GM12878 (cell line): ENCODE data around the gene NDOR1. TPM values are rescaled to one million over a fixed set of nuclear protein-coding genes. Genes with fewer than 3 reads are reported as not detected.
A peak's percentile ranks its signal among the peaks of the same experiment; 100 is the strongest.

Experiments
- ATAC-seq: fragments of 200-7000 bp; cut with Tn5 transposase; 3 replicates; pipeline ENCODE4 v1.9.1; 2020; ENCODE audit warnings: mild to moderate bottlenecking, moderate library complexity
- BruUV-seq: library from RNA; stranded (reverse); fragments of 400-500 nt; replicated peaks from 2 replicates; lab custom pipeline; 2021; lab: Mats Ljungman, UMichigan
- CTCF ChIA-PET: fragments of 300-600 bp; sonication (Branson Sonifier 250); formaldehyde crosslinking; extraction: SDS; loops from one replicate; lab custom pipeline; 2021; ENCODE audit warnings: inconsistent platforms; lab: Yijun Ruan, JAX
- POLR2A ChIA-PET: fragments of 350-600 bp; formaldehyde crosslinking; extraction: SDS; loops from one replicate; lab custom pipeline; 2021; ENCODE audit warnings: inconsistent platforms; lab: Charles Lee
- RAD21 ChIA-PET: fragments of 300-600 bp; sonication (Branson Sonifier 250); formaldehyde crosslinking; loops from one replicate; lab custom pipeline; 2023; ENCODE audit warnings: antibody characterized with exemption; ENCODE audit not compliant: unreplicated experiment; lab: Charles Lee
- SMC1A ChIA-PET: fragments of 300-600 bp; sonication (Branson Sonifier 250); formaldehyde crosslinking; loops from one replicate; lab custom pipeline; 2023; ENCODE audit not compliant: unreplicated experiment, uncharacterized antibody; lab: Charles Lee
- DNase-seq: peaks from one replicate; pipeline ENCODE4 v3.0.0-alpha.2; 2011; ENCODE audit warnings: low read depth, low spot score
- FAIRE-seq: peaks from 3 replicates; lab custom pipeline; 2011; peaks lifted over from hg19 to GRCh38; lab: Jason Lieb, UNC
- H2AFZ ChIP-seq: 2 replicates; pipeline ENCODE4 v1.6.0; 2011; ENCODE audit warnings: low read depth, low read length, control low read depth; ENCODE audit not compliant: control insufficient read depth
- H3K27ac ChIP-seq: 2 replicates; pipeline ENCODE4 v1.5.1; 2011; ENCODE audit warnings: control low read depth; ENCODE audit not compliant: control insufficient read depth, insufficient read depth
- H3K27me3 ChIP-seq, 2 experiments: replicated peaks in 1 of 2; 2 replicates each; pipeline versions ENCODE4 v1.6.0 to v1.6.1; 2011; ENCODE audit warnings: low read length in 1 of 2; ENCODE audit not compliant: control insufficient read depth in 2 of 2, insufficient read depth in 2 of 2
- H3K36me3 ChIP-seq, 2 experiments: 2 replicates each; pipeline ENCODE4 v1.5.1; 2011; ENCODE audit warnings: low read length in 1 of 2; ENCODE audit not compliant: control insufficient read depth in 2 of 2, insufficient read depth in 2 of 2
- H3K4me1 ChIP-seq: 2 replicates; pipeline ENCODE4 v1.6.1; 2011; ENCODE audit warnings: mild to moderate bottlenecking, low read length, moderate library complexity, mixed read lengths; ENCODE audit not compliant: control insufficient read depth, insufficient read depth
- H3K4me2 ChIP-seq: 2 replicates; pipeline ENCODE4 v1.6.0; 2011; ENCODE audit warnings: control low read depth; ENCODE audit not compliant: control insufficient read depth, insufficient read depth
- H3K4me3 ChIP-seq: fragments of 200-600 bp; sonication (generic); 2 replicates; pipeline ENCODE4 v1.5.1; 2016
- H3K79me2 ChIP-seq: 2 replicates; pipeline ENCODE4 v1.6.0; 2011; ENCODE audit warnings: low read length; ENCODE audit not compliant: control insufficient read depth, insufficient read depth
- H3K9ac ChIP-seq: 2 replicates; pipeline ENCODE4 v1.8.0; 2011; ENCODE audit warnings: low read length, control low read depth, mixed read lengths; ENCODE audit not compliant: control insufficient read depth, insufficient read depth
- H3K9me3 ChIP-seq: replicated peaks from 3 replicates; pipeline ENCODE4 v1.5.1; 2011; ENCODE audit warnings: mild to moderate bottlenecking, low read length; ENCODE audit not compliant: control insufficient read depth, insufficient read depth
- H4K20me1 ChIP-seq: 2 replicates; pipeline ENCODE4 v1.6.0; 2011; ENCODE audit not compliant: control insufficient read depth, insufficient read depth
- HDGF ChIP-seq: fragments of 450-650 bp; IDR thresholded peaks from 2 replicates; pipeline ENCODE4 v1.6.1; 2016; ENCODE audit warnings: antibody characterized with exemption
- NR2F1 ChIP-seq: fragments of 450-650 bp; conservative IDR thresholded peaks from 2 replicates; pipeline ENCODE4 v1.6.1; 2017; ENCODE audit warnings: mild to moderate bottlenecking
- PAX8 ChIP-seq: fragments of 450-650 bp; IDR thresholded peaks from 2 replicates; pipeline ENCODE4 v1.6.1; 2017; ENCODE audit warnings: mild to moderate bottlenecking, moderate library complexity
- PML ChIP-seq: IDR thresholded peaks from 2 replicates; pipeline ENCODE4 v1.6.1; 2012; ENCODE audit warnings: low read length, inconsistent platforms
- PRDM15 ChIP-seq: fragments of 450-650 bp; formaldehyde crosslinking; IDR thresholded peaks from 2 replicates; pipeline ENCODE4 v1.4.0; 2020; ENCODE audit warnings: mild to moderate bottlenecking, moderate library complexity
- RAD51 ChIP-seq: fragments of 450-650 bp; IDR thresholded peaks from 2 replicates; pipeline ENCODE4 v1.6.1; 2016; ENCODE audit warnings: moderate library complexity, mild to moderate bottlenecking, inconsistent platforms
- SIN3A ChIP-seq: IDR thresholded peaks from 2 replicates; pipeline ENCODE4 v1.6.1; 2012; ENCODE audit warnings: low read depth, low read length, improper control_type of control experiment
- TCF12 ChIP-seq: IDR thresholded peaks from 2 replicates; pipeline ENCODE4 v1.6.1; 2011; ENCODE audit warnings: low read depth, mild to moderate bottlenecking, low read length
- USF2 ChIP-seq: IDR thresholded peaks from 2 replicates; pipeline ENCODE4 v1.6.1; 2011; ENCODE audit warnings: low read depth, low read length, improper control_type of control experiment, borderline replicate concordance
- WGBS: methylation state at CpG from one replicate; pipeline ENCODE4 v1.1.6; 2016; ENCODE audit warnings: low lambda C conversion rate; ENCODE audit not compliant: insufficient replicate concordance, insufficient coverage; ENCODE audit errors: missing lambda C conversion rate; 5-methylcytosine and 5-hydroxymethylcytosine counted together
- in situ Hi-C: fragments of 300-500 bp; cut with MboI; formaldehyde crosslinking; loops from 9 replicates; pipeline ENCODE4 v1.14.3; 2018; ENCODE audit warnings: mixed read lengths
- intact Hi-C: fragments of 100-400 bp; cut with micrococcal nuclease; formaldehyde crosslinking; loops from one replicate; pipeline ENCODE4 v1.14.2; 2022; ENCODE audit not compliant: unreplicated experiment
- polyA plus RNA-seq, 11 experiments: library from polyadenylated mRNA; depleted of rRNA in 4 of 11; unstranded in 6 of 11; stranded (reverse) in 5 of 11; fragments of >200 nt; fragmentation: Nextera tagmentation in 4 of 11; fragmentation: Illumina TruSeq in 1 of 11; extraction: Ambion mirVana in 4 of 11; extraction: Trizol in 1 of 11; gene quantifications; 1 replicate in 1 of 11; 2 replicates in 10 of 11; pipeline versions ENCODE4 v1.2.1 to v1.2.3, GENCODE V29; 2011 to 2016; ENCODE audit warnings: inconsistent platforms in 2 of 11, missing spikeins in 2 of 11, low read depth in 1 of 11
- total RNA-seq, 4 experiments: library from RNA; depleted of rRNA in 3 of 4; stranded (reverse); fragments of >200 nt in 3 of 4; fragmentation: Illumina TruSeq in 1 of 4; extraction: Trizol in 1 of 4; gene quantifications; 2 replicates each; pipeline versions ENCODE4 v1.2.1 to v1.2.3, GENCODE V29; 2013 to 2021
- TF ChIP-seq, protein P1 (sequence below): fragments of 450-650 bp; IDR thresholded peaks from 2 replicates; pipeline ENCODE4 v1.6.1; 2016; ENCODE audit warnings: mild to moderate bottlenecking, moderate library complexity, borderline replicate concordance

NDOR1 gene
- total and polyA plus RNA-seq, 10 of the 15 experiments (the other 5 are each of a cell fraction or from before 2014, with no cell fraction given): 0.04 to 32.9 (median 11.1) TPM

DNA sequence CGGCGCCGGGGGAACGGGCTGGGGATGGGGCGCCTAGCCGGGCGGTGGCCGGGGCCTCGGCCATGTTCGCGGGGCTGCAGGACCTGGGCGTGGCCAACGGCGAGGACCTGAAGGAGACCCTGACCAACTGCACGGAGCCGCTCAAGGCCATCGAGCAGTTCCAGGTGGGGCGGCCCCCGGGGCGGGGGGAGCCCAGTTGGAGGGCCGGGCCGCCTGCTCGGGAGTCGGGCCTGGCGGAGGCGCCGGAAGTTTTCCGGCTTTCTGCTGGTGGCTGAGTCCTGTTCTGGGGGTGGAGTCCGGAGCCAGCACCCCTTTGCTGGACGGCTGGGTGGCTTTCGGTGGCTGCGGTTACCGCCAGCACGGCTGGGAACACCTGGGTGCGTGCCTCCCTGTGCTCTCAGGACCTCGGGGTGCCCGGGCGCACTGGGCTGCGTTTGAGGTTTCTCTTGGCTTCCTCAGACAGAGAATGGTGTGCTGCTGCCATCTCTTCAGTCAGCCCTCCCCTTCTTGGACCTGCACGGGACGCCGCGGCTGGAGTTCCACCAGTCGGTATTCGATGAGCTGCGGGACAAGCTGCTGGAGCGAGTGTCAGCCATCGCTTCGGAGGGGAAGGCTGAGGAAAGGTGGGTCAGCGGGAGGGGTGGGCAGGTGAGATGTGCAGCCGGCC is 50.1 kb downstream of the NDOR1 start (continued):
- TF ChIP-seq, protein P1, sequence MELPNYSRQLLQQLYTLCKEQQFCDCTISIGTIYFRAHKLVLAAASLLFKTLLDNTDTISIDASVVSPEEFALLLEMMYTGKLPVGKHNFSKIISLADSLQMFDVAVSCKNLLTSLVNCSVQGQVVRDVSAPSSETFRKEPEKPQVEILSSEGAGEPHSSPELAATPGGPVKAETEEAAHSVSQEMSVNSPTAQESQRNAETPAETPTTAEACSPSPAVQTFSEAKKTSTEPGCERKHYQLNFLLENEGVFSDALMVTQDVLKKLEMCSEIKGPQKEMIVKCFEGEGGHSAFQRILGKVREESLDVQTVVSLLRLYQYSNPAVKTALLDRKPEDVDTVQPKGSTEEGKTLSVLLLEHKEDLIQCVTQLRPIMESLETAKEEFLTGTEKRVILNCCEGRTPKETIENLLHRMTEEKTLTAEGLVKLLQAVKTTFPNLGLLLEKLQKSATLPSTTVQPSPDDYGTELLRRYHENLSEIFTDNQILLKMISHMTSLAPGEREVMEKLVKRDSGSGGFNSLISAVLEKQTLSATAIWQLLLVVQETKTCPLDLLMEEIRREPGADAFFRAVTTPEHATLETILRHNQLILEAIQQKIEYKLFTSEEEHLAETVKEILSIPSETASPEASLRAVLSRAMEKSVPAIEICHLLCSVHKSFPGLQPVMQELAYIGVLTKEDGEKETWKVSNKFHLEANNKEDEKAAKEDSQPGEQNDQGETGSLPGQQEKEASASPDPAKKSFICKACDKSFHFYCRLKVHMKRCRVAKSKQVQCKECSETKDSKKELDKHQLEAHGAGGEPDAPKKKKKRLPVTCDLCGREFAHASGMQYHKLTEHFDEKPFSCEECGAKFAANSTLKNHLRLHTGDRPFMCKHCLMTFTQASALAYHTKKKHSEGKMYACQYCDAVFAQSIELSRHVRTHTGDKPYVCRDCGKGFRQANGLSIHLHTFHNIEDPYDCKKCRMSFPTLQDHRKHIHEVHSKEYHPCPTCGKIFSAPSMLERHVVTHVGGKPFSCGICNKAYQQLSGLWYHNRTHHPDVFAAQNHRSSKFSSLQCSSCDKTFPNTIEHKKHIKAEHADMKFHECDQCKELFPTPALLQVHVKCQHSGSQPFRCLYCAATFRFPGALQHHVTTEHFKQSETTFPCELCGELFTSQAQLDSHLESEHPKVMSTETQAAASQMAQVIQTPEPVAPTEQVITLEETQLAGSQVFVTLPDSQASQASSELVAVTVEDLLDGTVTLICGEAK: no peak
- no peak for TF ChIP-seq NR2F1
- TF ChIP-seq PAX8: no peak
- TF ChIP-seq RAD51: no peak

- ATAC-seq: no peak
- ChIA-PET SMC1A (interaction anchor here (0.6 to 1.6 kb wide), 2 partner anchors 16 to 19 kb away, joined by 3 to 5 read pairs; no protein-coding TSS in a partner anchor), RAD21 (interaction anchor here (1.1 to 1.8 kb wide), 3 partner anchors 16 to 21 kb away, joined by 4 to 8 read pairs (median 4); partner anchors contain the start of genes TOR4A and TUBB4B), POLR2A (interaction anchor here (0.6 to 6.2 kb wide), 8 partner anchors 11 to 97 kb away, joined by 3 to 112 read pairs (median 4); partner anchors contain the start of gene TUBB4B), CTCF (interaction anchor here (0.9 to 1.6 kb wide), 6 partner anchors 8 to 31 kb away, joined by 3 to 5 read pairs (median 4); partner anchors contain the start of gene TUBB4B)
- H3K27ac ChIP-seq: no peak overlapping the region
- intact Hi-C loops: no loop called here
- H4K20me1 ChIP-seq: no peaks in the 10 kb centered on the region
- peak overlapping the region; percentile 93 for H3K4me3 ChIP-seq
- H2AFZ ChIP-seq: no peak overlapping the region
- H3K79me2 ChIP-seq: peaks cover 18% of the 10 kb centered on the region
- no peak for FAIRE-seq
- H3K9ac ChIP-seq: no peak overlapping the region
- 92% methylated on average over 15 of the region's 15 CpGs for WGBS
- H3K4me1 ChIP-seq: peaks cover 14% of the 10 kb centered on the region
- in situ Hi-C loops: no loop called here
- H3K4me2 ChIP-seq: peak overlapping the region; percentile 81
- BruUV-seq: no TSS peak
- no peaks in the 10 kb centered on the region for H3K9me3 ChIP-seq
- no peaks in the 10 kb centered on the region for H3K27me3 ChIP-seq
- no peak for DNase-seq
- peaks cover 2 to 8% of the 10 kb centered on the region in 2 experiments; a peak in 3 of 4 replicates for H3K36me3 ChIP-seq
- no peak for TF ChIP-seq PML
- no peak for TF ChIP-seq HDGF
- TF ChIP-seq PRDM15 (CRISPR knock-in tag): no peak
- no peak for TF ChIP-seq SIN3A
- TF ChIP-seq USF2: no peak
- no peak for TF ChIP-seq TCF12
Measured at GRCh38 chr9:137256362-137256761, 50.9 kb downstream of the NDOR1 start.
